ENCODE data around the gene MBOAT7.

Gene MBOAT7

GRCh38 chr19:54137699-54138488 is 51.5 kb downstream of the MBOAT7 start, which contains the start of gene CNOT3:
Gene CNOT3 (plus strand): TSS chr19:54137762. CDS start chr19:54142979, 5,217 bp downstream.
- DNase-seq: peak in 1 of 2 donors; percentile 53

- DNase-seq: peak; percentile 100
Measured at GRCh38 chr19:54136864-54137698, 52.3 kb downstream of the MBOAT7 start.

GRCh38 chr19:54136086-54136863 is 53.1 kb downstream of the MBOAT7 start:
- no peak for DNase-seq

- no peak for DNase-seq
Measured at GRCh38 chr19:54133957-54134590, 55.3 kb downstream of the MBOAT7 start.

- DNase-seq: no peak
Measured at GRCh38 chr19:54133312-54133956, 55.9 kb downstream of the MBOAT7 start.

DNA sequence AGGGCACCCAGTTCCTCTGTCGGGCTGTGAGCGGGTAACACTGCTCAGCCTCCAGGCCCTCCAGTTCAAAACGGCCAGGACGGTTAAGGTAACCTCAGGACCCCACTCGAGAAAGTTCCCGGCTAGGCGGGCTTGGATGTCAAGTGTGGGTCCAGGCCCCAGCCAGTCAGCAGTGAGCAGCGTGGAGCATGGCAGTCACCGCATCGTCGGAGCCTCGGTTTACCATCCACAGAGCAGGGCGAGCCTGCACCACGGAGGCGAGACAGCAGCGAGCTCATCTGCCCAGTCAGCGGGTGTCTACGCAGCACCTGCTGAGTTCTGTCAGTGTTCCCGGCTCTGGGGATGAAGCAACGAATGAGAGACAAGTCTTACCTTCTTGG is 59.8 kb downstream of the MBOAT7 start:
- no peak for DNase-seq

GRCh38 chr19:54128796-54129616 is 60.4 kb downstream of the MBOAT7 start:
- DNase-seq: no peak

- no peak for DNase-seq
Measured at GRCh38 chr19:54128441-54128725, 61.0 kb downstream of the MBOAT7 start.

GRCh38 chr19:54127688-54128440 is 61.5 kb downstream of the MBOAT7 start:
- DNase-seq: no peak

DNA sequence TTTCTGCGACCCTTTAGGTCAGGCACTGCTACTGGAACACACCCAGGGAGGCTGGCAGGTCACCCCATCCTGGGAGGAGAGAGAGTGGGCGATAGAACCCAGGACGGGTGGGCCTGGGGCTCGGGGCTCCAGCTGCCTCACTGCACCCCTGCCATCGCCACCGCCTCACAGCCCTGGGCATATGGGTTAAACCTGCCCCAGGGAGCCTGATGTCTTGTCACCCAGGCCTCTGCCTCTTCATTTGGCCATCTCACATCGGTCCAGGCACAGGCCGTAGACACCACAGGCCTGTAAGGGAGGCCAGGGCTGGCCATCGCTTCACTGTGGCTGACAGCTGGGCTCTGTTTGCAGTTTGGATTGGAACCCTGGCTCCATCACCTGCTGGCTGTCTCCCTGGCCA is 63.7 kb downstream of the MBOAT7 start:
- no peak for DNase-seq

GRCh38 chr19:54124393-54124792 is 65.0 kb downstream of the MBOAT7 start:
- DNase-seq: no peak

DNA sequence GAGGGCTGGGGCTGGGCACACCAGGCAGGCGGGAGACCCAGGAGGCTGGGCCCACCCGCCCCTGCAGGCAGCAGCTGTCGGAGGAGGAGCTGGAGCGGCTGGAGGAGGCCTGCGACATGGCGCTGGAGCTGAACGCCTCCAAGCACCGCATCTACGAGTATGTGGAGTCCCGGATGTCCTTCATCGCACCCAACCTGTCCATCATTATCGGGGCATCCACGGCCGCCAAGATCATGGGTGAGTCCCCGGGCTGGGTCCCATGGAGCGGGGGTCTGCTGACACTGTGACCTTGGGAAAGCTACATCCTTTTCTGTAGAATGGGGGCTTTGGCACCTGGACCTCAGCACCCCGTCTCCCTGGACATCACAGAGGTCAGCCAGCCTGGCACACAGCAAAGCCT is 65.7 kb downstream of the MBOAT7 start:
- DNase-seq: no peak

Measured in CD4-positive, alpha-beta T cell treated with Interleukin-4 for 1 hour (primary cell).